ENCODE measurements around the gene TNFRSF8.

TNFRSF8 gene

DNA sequence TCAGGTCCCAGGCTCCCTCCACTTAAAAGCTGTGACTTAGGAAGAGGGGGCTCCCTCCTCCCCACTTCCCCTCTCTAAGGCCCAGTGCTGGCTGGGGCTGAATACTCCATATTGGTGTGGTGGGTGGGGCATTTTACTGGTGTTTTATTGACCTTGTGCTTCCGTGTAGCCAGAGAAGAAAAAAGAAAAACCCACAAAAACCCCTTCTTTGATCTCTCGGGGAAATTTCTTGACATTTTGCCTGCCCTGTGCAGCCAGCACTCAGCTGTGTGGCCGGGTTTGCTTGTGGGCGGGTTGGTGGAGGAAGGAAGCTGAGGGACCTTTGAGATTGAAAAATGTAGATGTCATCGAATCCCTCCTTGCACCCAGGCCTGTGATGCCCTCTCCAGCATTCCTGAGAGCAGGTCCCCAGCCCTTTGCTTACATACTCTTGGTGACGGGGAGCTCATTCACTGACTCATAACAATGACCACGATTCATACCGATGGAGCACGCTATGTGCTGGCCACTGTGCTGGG, 24.8 kb downstream of the TNFRSF8 start:
- TF ChIP-seq CTCF (IDR thresholded peaks at IDR 0.05; ENCODE audit: low read depth, low read length, missing control alignments): no peak
- no peak for DNase-seq (ENCODE audit: low read depth)
- H3K4me3 ChIP-seq (ENCODE audit: low read depth, low read length): no peak overlapping the region
- in situ Hi-C loops (cut with HindIII; ENCODE audit: low sequenced_read_pairs): no loop called here

- in situ Hi-C loops (cut with HindIII; ENCODE audit: low sequenced_read_pairs): no loop called here
- DNase-seq (ENCODE audit: low read depth): no peak
- H3K4me3 ChIP-seq (ENCODE audit: low read depth, low read length): no peak overlapping the region
- no peak for TF ChIP-seq CTCF (IDR thresholded peaks at IDR 0.05; ENCODE audit: low read depth, low read length, missing control alignments)
Measured at GRCh38 chr1:12088607-12089006, 25.5 kb downstream of the TNFRSF8 start.

- in situ Hi-C loops (cut with HindIII; ENCODE audit: low sequenced_read_pairs): no loop called here
- H3K4me3 ChIP-seq (ENCODE audit: low read depth, low read length): no peak overlapping the region
- TF ChIP-seq CTCF (IDR thresholded peaks at IDR 0.05; ENCODE audit: low read depth, low read length, missing control alignments): no peak
- no peak for DNase-seq (ENCODE audit: low read depth)
Measured at GRCh38 chr1:12090326-12090725, 27.2 kb downstream of the TNFRSF8 start.

DNA sequence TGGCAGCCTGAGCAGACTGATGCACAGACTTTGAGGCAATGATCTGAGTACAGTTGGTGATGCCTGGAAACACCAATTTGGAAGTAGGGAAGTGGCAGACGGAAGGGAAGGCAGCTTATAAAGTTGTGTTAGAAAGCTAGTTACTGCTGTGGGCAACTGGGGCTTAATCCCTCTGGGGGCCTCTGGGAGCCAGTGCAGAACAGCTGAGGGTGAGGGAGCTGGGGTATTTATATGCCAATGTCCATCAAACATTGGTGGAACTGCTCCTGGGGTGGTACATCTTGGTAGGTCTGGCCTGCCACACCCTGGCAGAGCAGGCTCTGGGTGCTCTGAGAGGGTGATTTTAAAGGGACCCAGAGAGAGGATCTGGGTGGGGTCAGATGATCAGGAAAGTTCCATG, 28.1 kb downstream of the TNFRSF8 start:
- in situ Hi-C loops (cut with HindIII; ENCODE audit: low sequenced_read_pairs): no loop called here
- H3K4me3 ChIP-seq (ENCODE audit: low read depth, low read length): no peak overlapping the region

GRCh38 chr1:12094180-12094579, 31.1 kb downstream of the TNFRSF8 start:
- no peak overlapping the region for H3K4me3 ChIP-seq (ENCODE audit: low read depth, low read length)
- no peak for DNase-seq (ENCODE audit: low read depth)
- no peak for TF ChIP-seq CTCF (IDR thresholded peaks at IDR 0.05; ENCODE audit: low read depth, low read length, missing control alignments)
- in situ Hi-C loops (cut with HindIII; ENCODE audit: low sequenced_read_pairs): no loop called here

More for the DNA sequence above, 28.1 kb downstream of the TNFRSF8 start:
- DNase-seq (ENCODE audit: low read depth): no peak
- TF ChIP-seq CTCF (IDR thresholded peaks at IDR 0.05; ENCODE audit: low read depth, low read length, missing control alignments): no peak

- no peak overlapping the region for H3K4me3 ChIP-seq (ENCODE audit: low read depth, low read length)
- in situ Hi-C loops (cut with HindIII; ENCODE audit: low sequenced_read_pairs): no loop called here
- TF ChIP-seq CTCF (IDR thresholded peaks at IDR 0.05; ENCODE audit: low read depth, low read length, missing control alignments): no peak
- DNase-seq (ENCODE audit: low read depth): no peak
Measured at GRCh38 chr1:12095452-12096263, 32.6 kb downstream of the TNFRSF8 start.
